Left ventricle myocardium superior (tissue), 1 donor: ENCODE measurements around the gene SPR. TPM values are rescaled to one million over a fixed set of nuclear protein-coding genes. Genes with fewer than 3 reads are reported as not detected.

Experiments
- ATAC-seq: fragments of 200-7000 bp; cut with Tn5 transposase; one replicate; pipeline ENCODE4 v1.9.1; 2020; ENCODE audit warnings: mild to moderate bottlenecking, moderate library complexity
- DNase-seq: peaks from one replicate; pipeline ENCODE4 v3.0.0-alpha.2; 2020
- intact Hi-C: fragments of 100-400 bp; cut with micrococcal nuclease; formaldehyde crosslinking; loops from one replicate; pipeline ENCODE4 v1.11.0; 2022
- total RNA-seq: library from RNA; stranded (reverse); fragmentation: NEBNext Ultra II Directional; extraction: Animal tissue kit (Norgen Biotek cat#: 25700); gene quantifications from one replicate; pipeline ENCODE4 v1.2.1, GENCODE V29; 2021
- donor health status: DM: no; HTN: yes; CAD: no; lungs with severe emphysema.

The SPR gene
- total RNA-seq, 1 donor from 2014 or later = 55.8 TPM

DNA sequence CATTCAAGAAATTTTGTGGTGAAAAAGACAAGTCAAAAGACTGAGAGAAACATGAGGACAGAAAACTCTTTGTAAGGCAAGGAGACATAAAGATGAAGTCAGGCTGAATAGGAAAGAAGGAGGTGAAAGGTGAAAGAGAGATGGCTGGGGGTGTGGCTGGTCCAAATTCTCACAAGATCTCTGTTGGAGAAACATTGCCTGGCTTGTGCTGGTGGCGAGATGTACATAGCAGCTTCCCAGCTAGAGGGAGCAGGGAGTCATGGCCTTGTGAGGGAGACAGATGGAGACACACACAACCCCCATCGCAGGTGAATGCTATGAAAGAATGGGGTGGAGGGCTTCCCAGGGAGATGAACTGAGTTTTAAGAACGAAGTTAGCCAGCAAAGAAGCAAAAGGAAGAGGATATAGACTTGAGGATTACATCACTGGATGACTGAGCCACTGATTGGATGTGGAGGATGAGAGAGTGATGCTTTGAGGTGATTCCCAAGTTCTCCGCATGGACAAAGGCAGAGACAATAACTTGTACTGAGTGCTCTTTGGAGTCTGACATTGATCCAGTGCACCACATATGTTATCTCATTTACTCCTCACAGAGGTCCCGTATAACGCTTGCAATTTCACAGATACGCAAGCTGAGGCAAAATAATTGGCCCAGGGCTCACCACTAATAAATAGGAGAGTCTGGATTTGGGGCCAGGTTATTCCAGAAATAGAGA is 26.4 kb downstream of the SPR start:
- intact Hi-C loops = no loop called here
- no peak for DNase-seq
- no peak for ATAC-seq

DNA sequence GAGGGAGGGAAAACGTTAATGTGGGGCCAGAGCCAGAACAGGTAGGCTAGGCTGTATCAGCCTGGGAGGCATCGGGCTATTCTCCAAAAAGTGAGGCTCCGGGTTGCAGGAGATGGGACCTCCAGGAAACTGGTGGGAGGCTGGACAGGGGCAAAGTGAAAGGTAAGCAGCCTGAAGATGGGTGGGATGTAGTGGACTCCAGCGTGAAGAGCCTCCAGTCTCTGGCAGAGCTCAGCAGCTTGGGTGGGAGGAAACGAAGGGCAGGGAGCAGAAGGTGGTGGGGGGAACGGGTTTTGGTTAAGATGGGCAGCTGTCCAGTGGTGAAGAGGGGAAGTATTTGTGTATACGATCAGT is 27.0 kb downstream of the SPR start:
- no peak for DNase-seq
- intact Hi-C loops = no loop called here
- ATAC-seq = no peak

DNA sequence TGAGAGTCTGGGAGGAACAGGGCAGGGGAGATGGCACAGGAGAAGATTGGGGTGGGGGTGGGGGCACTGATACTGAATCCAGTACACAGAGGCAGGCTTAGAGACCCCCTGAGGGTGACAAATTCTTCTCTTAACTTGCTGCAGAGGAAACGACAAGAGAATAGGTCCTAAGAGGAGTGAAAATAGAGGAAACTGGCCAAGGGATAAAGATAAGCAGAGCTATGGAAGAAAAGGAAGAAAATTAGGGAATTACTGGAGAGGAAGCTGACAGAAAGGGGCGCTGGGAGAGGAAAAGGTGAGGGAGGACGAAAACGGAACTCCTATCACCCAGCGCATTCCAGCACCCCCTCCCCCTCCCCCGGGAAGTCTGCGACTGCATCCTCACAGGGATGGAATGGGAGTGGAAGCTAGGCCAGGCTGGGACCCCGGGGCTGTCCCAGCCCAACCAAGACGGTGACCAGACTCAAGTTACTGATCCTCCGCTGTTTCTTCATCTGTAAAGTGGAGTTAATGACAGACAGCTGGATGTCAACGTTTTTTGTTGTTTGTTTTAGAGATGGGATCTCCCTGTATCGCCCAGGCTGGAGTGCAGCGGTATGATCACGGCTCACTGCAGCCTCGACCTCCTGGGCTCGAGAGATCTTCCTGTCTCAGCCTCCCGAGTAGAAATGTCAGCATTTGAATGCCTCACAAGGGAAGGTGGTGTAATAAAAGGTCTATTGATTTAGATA is 27.5 kb downstream of the SPR start:
- DNase-seq = no peak
- intact Hi-C loops = no loop called here
- ATAC-seq = no peak

DNA sequence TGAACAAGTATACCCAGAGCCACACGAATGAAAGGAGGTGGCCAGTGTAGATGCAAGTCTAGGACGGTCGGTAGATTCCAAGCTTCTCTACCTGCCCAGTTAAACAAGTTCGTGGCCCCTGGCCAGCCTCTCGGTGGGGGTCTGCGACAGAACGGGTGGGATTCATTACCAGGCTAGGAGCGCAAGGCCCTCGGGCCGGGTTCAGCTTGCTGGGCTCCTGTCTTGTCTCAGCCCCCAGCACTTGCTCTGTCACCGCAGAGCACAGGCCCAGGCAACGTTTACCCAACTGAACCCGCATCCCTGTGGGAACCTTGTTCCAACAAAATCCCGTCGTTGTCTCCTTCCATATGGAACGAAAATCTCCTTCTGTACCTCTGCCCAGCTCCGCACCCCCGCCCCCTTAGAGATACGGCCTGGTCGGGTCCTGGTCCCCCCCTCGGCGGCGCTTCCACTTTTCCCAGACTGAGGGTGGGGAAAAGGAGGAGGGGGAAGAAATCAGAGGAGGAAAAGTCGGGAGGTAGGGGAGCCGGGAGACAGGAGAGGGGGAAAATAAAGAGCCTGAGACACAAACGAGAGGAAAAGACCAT is 28.2 kb downstream of the SPR start:
- no peak for DNase-seq
- intact Hi-C loops = no loop called here
- no peak for ATAC-seq

DNA sequence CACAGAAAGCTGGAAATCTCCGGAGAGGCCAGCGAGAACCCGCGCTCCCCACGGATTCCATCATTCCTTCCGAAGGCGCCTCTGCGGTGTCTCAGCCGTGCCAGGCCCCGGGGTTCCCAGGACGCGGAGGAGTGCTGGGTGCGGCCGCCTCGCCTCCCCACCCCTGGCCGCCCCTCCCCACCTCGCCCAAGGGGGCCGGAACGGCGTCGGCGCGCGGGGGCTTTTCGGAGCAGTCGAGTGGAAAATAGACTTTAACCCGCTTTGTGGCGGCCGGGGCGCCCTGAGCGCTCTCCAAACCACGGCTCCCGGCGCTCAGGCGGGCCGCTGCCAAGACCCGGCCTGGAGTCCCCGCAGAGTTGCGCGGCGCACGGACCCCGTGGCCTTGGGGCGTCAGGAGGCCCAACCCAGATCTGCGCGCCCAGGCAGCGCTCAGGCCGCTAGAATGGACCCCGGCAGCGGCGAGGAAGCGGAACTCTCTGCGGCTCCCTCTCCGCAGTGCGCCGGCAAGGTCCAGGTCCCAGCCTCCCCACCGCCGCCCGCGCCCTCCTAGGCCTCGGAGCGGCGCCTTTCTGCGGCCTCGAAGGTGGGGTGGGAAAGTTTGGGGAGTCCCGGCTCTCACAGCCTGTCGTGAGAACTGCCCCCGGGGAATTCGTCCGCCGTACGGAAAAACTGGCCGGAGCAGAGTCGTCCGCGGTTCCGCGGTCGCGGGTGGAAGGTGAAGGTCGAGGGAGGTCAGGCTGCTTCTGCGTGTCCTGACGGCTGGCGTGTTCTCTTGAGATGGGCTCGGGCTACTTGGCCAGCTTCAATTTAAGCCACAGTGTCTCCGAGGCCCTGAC is 28.9 kb downstream of the SPR start:
- intact Hi-C loops = no loop called here
- DNase-seq (peak; percentile 56), ATAC-seq (peak; percentile 74)

DNA sequence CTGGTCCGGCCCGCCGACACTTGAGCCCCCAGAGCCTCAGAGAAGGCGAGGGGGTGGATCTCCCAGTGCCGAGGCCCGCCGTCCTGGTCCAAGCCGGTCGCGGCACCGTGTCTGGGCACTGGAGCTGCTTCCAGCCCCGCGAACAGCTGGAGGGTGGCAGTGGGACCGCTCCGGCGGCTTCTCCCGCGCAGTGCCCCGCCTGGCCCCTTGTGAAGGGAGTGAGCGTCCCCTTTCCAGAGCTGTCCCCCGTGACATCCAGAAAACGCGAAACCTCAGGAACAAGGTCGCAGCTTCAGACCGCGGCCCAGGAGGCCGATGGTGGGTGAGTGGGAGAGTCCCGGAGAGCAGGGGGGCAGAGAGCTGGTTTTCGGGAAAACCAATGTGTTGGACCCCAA is 29.5 kb downstream of the SPR start:
- intact Hi-C loops = no loop called here
- ATAC-seq = no peak

DNA sequence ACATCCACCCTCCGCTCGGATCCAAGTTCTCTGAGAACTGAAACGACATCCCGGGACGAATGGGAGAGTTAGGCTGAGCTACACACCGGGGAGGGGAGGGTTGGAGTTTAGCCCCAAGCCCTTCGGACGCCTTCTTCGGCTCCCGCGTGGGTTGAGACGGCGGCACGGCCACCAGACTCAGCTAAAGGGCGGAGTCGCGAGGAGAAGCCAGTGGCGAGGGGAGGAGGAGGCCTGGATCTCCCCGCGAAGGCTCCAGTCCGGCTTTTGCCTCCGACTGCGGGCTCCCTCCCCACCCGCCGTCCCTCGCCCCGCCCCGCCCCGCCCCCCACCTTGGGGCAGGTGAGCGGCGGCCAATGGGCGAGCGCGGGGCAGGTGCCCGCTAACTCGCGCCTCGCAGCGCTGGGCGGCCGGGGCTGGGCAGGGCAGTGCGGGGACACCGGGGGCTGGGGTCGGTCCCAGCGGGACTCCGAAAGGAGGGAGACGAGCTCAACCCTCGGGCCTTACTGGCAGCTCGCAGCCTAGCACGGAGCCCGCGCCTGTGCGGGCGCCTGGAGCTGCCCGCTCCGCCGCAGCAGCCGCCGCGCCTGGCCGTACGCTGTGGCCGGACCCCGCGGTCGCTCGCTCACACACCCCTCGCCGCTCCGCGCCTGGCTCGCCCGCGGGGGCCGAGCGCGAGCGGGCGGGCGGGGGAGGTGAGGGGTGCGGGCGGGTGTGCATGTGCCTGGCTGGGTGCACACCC is 30.1 kb downstream of the SPR start, which contains the start of gene EMX1:
Gene EMX1, plus strand, starts transcription at position 382 of the 739 bp plus-strand sequence. Its CDS starts 334 bp downstream, at position 716.
- intact Hi-C loops = no loop called here
- ATAC-seq = peak; percentile 66
- DNase-seq = no peak

More for the DNA sequence above, 29.5 kb downstream of the SPR start:
- no peak for DNase-seq

DNA sequence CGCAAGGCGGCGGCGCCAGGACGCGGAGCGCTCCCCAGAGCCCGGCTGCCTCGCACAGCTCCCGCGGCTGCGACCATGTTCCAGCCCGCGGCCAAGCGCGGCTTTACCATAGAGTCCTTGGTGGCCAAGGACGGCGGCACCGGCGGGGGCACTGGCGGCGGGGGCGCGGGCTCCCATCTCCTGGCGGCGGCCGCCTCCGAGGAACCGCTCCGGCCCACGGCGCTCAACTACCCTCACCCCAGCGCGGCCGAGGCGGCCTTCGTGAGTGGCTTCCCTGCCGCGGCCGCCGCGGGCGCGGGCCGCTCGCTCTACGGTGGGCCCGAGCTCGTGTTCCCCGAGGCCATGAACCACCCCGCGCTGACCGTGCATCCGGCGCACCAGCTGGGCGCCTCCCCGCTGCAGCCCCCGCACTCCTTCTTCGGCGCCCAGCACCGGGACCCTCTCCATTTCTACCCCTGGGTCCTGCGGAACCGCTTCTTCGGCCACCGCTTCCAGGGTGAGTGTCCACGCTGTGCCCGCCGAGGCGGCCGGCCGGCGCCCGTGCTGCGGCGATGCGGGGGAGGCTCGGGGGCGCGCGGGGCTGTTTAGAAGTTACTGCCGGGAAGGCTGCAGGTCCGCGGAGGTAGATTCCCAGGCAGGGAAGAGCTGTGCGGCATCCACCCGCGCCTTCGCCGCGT is 30.8 kb downstream of the SPR start:
- DNase-seq = no peak
- intact Hi-C loops = no loop called here
- no peak for ATAC-seq

DNA sequence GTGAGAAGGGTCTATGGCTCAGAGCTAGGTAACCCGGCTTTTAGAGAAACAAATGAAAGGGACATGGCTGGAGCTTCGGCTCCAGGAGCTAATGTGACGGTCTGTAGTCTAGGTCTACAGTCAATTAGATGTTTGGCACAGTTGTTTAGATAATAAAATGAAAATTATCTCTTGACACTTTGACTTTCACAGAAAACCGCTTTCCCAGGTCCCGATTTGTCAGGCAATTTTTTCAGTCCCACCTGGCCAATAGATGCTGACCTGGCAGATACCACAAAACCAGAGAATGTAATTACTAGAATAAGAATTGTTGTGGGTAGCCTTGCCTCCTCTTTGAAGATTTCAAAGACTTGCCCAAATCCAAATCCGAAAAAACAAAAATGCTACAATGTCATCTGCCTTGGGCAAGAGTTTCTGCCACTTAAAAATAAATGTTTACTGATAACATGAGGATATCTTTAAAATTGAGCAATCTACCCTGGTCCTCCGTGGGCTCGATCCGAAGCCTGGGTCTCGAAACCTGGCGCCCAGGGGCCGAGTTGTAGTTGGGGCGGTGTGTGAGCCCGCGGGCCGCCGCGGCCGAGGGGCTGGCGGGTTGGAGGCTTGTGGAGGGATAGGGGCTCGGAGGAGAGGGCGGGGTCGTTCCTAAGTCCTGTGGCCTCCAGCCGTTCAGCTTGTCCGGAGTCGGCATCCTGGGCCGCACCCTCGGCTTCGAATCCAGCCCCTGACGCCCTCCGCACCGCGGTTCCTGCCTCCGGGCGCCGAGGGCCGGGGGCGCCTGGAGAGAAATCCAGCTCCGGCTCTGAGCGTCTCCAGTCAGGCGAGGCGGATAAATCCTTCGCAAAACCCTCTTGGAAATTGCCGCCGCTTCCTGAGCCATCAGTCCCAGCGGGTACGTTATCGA is 32.5 kb downstream of the SPR start:
- intact Hi-C loops = no loop called here
- ATAC-seq = no peak
- DNase-seq = no peak

DNA sequence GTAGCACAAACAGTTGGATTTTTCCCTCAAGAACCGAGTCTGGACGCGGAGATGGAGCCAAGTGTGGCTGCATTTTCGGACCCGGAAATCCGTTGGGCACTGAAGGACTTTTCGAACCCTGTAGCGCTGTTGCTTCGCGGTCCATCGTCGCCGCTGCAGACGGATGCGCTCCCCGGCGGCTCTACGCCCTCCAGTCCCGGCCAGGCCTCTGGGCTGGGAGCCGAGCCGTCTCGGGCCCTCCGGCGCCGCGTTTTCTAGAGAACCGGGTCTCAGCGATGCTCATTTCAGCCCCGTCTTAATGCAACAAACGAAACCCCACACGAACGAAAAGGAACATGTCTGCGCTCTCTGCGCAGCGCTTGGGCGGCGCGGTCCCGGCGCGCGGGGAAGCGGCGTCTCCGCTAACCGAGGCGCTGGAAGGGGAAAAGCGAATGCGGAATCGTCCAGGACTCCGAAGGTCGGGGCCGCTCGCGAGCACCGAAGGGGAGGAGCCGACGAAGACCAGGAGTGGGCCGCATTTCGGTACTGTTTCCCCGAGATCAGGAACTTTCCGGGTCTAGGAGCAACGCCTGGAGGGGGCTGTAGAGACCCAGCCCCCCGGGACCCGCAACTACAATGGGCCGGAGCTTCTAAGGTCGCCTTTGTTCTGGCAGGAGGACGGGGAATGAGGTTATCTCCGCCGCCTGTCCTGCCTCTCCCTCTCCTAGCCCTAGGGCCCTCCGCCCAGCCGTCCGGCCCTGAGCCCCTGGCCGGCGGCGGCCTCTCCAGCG is 33.3 kb downstream of the SPR start:
- DNase-seq (no peak), ATAC-seq (no peak)
- intact Hi-C loops = no loop called here

DNA sequence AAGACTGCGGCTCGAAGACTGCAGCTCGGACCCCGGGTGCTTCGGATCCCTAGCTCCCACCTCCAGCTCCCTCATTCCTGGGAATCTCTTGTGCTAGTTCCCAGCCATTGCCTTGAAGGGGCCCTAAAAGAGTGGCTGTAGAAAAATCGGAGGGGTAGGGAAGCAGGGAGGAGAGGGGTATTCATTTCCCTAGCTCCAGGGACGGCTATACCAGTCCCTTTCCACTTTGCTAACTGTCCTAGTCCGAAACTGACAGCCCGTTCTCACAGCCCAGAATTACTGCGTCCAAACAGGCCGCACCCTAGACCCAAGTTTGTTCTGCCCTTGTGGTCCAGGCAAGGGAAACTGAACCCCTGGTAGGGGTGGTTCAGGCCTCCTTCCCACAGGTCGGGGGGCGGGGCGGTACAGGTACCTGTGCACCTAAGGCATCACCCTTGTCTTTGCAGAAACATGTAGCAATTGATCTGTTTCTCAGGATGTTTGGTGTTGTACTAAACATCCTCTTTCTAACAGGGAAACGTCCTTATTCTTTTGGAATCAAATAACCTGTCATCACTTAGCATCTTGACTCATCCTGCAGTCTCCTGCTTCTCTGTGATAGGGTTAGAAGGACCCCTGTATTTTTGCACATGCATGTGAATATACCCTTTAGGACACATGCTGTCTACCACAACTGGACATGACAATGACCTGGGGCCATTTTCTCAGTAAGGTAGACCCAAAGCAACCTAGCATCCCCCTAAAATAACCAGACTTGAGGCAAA is 34.1 kb downstream of the SPR start:
- intact Hi-C loops = no loop called here
- DNase-seq (no peak), ATAC-seq (no peak)

DNA sequence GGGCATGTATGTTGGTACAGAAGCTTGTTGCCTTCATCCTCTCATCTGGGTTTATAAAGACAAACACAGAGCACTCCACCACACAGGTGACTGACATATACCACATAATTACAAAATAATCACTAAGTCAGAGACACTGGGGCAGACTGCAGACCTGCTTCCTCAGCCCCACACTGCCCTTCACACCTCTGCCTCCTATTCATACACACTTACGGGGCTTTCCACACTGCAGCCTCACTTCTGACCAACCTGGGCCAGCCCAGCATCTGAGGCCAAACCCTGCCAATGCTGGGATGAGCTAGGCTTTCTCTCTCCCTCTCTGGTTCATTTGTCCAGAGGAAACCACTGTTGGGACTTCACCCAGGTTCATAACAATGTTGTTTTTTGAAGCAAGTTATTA is 34.6 kb downstream of the SPR start:
- ATAC-seq (no peak), DNase-seq (no peak)
- intact Hi-C loops = no loop called here

DNA sequence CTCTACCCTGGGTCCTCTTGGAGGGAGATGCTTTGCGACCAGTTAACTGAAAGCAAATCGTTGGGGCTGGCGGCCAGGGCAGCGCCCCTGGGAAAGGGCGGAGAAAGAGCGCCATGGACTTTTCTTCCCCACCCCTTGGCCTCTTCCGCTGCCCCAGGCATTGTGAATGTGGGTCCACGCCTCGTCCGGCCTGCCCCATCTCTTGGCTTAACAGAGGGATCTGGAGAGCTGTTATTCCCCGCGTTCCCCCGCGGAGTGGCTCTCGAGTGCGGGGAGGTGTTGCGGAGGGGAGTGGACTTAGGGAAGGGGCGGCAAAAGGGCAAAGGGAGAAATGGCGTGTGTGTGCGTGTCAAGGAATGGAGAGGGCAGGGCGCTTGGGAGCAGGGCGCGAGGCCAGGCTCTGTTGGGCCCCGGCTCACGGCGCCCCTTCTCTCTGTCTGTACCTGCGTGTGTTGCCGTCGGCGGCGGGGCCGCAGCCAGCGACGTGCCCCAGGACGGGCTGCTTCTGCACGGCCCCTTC is 36.7 kb downstream of the SPR start:
- no peak for DNase-seq
- intact Hi-C loops = no loop called here
- ATAC-seq = no peak

DNA sequence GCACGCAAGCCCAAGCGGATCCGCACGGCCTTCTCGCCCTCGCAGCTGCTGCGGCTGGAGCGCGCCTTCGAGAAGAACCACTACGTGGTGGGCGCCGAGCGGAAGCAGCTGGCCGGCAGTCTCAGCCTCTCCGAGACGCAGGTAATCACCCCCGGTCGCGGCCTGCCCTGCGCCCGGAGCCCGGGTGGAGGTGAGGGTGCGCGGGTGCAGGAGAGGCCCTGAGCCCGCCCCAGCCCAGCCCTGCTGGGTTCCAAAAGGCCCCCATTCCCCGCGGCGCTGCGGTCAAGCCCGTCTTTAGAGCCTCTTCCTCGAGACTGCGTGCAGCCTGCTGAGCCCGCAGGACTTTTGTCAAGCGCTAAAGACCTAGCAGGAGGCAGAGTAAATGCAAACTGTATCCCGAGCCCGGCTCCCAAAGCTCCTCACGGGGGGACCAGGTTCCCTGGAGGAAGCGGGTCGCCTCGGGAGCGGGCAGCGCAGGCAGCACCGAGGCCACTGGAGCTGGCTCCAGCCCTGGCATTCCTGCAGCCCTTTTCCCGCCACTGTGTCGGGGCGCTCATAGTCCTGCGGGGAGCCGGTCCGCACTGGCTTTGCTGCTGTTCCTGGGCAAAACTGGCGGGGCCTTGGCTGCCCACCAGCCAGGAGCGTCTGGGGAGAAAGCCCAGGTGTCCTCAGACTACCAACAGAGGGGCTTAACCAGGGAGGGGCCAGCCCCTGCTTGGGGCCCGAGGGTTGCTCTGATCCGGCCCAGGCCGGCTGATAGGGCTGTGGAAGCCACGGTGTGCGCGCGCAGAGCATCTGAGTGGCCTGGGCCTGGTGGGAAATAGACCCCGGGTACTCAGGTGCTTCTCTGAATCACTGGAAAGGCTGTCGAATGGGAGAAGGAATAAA is 37.4 kb downstream of the SPR start:
- no peak for DNase-seq
- no peak for ATAC-seq
- intact Hi-C loops = no loop called here
